ENCODE measurements around the gene FHOD3.

FHOD3 gene

DNA sequence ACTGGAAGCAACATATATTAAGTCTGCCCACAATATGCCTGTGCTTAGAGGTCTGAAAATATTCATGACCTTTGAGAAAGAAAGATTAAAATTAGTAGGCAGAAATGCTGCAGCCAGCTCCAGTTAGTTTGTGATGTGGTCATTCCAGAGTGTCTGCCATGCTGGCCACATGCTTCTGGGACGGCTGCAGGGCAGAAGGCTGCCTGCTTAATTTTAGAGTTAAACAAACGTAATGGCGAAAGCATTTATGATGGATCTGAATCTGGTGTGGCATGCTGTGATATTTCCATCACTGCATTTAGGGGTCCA lies 95.4 kb downstream of the FHOD3 start:
- H3K4me3 ChIP-seq (ENCODE audit: low read length): no peak overlapping the region
- DNase-seq (ENCODE audit: low read depth): no peak
- TF ChIP-seq, protein P1, sequence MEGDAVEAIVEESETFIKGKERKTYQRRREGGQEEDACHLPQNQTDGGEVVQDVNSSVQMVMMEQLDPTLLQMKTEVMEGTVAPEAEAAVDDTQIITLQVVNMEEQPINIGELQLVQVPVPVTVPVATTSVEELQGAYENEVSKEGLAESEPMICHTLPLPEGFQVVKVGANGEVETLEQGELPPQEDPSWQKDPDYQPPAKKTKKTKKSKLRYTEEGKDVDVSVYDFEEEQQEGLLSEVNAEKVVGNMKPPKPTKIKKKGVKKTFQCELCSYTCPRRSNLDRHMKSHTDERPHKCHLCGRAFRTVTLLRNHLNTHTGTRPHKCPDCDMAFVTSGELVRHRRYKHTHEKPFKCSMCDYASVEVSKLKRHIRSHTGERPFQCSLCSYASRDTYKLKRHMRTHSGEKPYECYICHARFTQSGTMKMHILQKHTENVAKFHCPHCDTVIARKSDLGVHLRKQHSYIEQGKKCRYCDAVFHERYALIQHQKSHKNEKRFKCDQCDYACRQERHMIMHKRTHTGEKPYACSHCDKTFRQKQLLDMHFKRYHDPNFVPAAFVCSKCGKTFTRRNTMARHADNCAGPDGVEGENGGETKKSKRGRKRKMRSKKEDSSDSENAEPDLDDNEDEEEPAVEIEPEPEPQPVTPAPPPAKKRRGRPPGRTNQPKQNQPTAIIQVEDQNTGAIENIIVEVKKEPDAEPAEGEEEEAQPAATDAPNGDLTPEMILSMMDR (conservative IDR thresholded peaks at IDR 0.05; ENCODE audit: low read length): no peak

DNA sequence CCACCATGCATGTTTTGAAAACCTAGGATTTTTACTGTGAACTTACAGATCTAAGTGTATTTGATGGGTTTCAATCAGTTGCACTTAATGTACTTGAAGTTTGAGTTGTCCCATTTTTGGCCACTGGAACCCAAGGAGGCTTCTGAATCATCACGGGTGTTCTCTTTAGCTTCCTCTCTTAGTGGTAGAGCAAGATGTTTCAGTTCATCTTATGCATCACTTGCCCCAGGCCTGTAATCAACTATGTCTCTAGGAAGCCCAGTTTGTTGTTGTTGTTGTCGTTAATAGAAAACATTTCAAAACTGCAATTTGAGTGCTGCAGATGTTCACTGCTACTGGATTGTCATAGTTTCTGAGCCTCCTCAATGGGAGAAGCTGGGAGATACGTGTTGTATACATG lies 97.0 kb downstream of the FHOD3 start:
- H3K4me3 ChIP-seq (ENCODE audit: low read length): no peak overlapping the region
- DNase-seq (ENCODE audit: low read depth): no peak
- TF ChIP-seq, protein P1 (conservative IDR thresholded peaks at IDR 0.05; ENCODE audit: low read length): no peak

DNA sequence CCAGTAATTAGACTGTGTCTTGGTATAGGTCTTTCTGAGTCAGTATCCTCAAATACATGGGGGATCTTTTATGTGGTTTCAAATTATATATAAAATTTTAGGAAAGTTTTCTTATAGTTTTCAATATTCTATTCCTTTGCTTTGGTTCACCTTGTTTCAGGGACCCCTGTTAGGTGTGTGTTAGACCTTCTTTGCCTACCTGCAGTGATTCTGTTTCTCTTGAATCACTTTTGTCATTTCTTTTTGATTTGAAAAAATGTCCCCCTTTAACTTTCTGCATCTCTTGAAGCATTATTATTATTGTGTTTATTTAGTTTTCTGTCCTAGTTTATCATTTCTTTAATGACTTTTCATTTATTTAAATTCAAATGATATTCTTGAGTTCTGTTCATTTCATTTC lies 98.7 kb downstream of the FHOD3 start:
- H3K4me3 ChIP-seq (ENCODE audit: low read length): no peak overlapping the region
- DNase-seq (ENCODE audit: low read depth): no peak
- TF ChIP-seq, protein P1 (conservative IDR thresholded peaks at IDR 0.05; ENCODE audit: low read length): no peak

DNA sequence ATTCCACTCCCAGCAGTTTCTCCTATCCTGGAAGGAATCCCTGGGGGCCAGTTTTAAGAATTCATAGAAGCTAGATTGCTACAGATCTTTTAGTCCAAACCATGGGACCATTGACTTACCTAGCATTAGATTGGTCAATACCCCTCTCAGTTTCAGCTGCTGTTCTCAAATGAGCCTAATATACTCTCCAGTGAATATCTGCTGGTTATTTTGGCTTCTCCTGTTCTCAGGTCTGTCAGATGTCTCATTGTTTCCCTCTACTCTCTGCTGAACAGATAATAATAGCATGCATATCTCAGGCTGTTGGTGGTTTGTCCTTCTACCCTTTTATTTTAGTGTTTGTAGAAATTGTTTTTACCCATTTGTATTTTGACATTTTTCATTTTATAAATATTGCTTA lies 99.5 kb downstream of the FHOD3 start:
- DNase-seq (ENCODE audit: low read depth): no peak
- TF ChIP-seq, protein P1 (conservative IDR thresholded peaks at IDR 0.05; ENCODE audit: low read length): no peak
- H3K4me3 ChIP-seq (ENCODE audit: low read length): no peak overlapping the region

DNA sequence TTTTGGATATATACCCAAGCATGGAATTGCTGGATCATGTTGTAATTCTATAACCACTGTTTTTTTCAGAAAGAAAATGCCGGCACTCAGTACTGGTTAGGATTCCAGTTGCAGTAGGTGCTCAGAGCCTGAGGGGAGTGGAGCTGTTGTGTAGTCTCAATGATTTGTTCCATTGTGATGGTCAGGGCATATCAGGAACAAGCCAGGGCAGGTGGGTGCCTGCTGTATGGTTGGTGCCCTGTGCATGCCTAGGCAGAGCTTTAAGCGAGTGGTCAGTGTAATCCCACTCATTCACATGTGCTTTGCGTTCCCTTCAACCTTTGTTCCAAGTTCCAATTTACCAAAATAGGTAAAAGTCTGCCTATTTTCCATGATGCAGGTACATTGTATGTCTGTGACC lies 100.9 kb downstream of the FHOD3 start:
- TF ChIP-seq, protein P1 (conservative IDR thresholded peaks at IDR 0.05; ENCODE audit: low read length): no peak
- no peak for DNase-seq (ENCODE audit: low read depth)

DNA sequence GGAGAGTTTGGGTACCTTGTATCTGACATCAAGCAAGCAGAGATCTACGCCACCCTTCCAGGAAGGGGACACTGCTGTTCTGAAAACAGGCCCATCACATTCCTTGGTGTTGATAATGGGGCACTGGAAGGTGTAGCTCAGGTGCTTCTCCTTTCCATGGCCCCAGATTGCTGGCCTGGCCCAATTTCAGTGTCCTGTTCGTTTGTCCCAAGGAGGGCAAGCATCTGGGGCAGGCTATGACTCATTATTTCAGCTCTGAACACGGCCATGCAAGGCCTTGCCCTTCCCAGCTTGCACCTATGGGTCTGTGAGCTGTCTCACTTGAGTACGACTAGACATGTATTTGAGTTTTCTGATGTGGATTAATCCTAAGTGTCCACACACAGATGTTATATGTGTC lies 101.5 kb downstream of the FHOD3 start:
- H3K4me3 ChIP-seq (ENCODE audit: low read length): no peak overlapping the region
- TF ChIP-seq, protein P1 (conservative IDR thresholded peaks at IDR 0.05; ENCODE audit: low read length): no peak
- DNase-seq (ENCODE audit: low read depth): no peak

More for the DNA sequence above, 100.9 kb downstream of the FHOD3 start:
- no peak overlapping the region for H3K4me3 ChIP-seq (ENCODE audit: low read length)

DNA sequence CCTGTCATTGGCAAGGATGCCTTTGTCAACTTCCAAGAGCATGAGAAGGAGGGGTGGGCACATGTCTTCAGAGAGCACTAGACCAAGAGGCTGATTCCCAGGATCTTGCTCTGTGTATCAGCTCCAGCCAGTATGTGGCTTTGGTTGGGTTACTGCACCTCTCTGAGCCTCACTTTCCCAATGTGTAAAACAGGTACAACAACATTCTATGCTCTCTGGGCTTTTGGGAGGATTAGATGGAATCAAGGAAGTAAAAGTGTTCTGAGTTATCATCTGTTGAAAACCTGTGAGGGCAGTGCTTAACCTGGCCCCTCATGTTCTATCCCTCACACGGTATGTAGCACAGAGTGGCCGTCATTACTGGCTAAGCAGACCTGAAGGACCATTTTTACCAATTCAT lies 103.9 kb downstream of the FHOD3 start:
- TF ChIP-seq, protein P1 (conservative IDR thresholded peaks at IDR 0.05; ENCODE audit: low read length): no peak
- no peak for DNase-seq (ENCODE audit: low read depth)
- no peak overlapping the region for H3K4me3 ChIP-seq (ENCODE audit: low read length)
